B cell (primary cell): ENCODE measurements around the gene ERO1B. TPM values are rescaled to one million over a fixed set of nuclear protein-coding genes. Genes with fewer than 3 reads are reported as not detected.

Experiments used
- ATAC-seq: fragments of 200-7000 bp; cut with Tn5 transposase; one replicate; pipeline ENCODE4 v1.10.0; 2021; ENCODE audit warnings: low read depth, mild to moderate bottlenecking, moderate number of reproducible peaks, moderate library complexity
- CTCF ChIA-PET: fragments of 350-600 bp; sonication (Branson Sonifier 250); formaldehyde crosslinking; loops from one replicate; lab custom pipeline; 2021; ENCODE audit warnings: antibody characterized with exemption, inconsistent platforms; lab: Charles Lee
- POLR2A ChIA-PET: fragments of 350-600 bp; sonication (Branson Sonifier 250); formaldehyde crosslinking; loops from one replicate; lab custom pipeline; 2021; ENCODE audit warnings: antibody characterized with exemption; lab: Charles Lee
- DNase-seq: peaks from one replicate; pipeline ENCODE4 v3.0.0; 2013
- H2AFZ ChIP-seq: 2 replicates; pipeline ENCODE4 v1.6.1; 2012; ENCODE audit warnings: mild to moderate bottlenecking, low read depth, low read length; ENCODE audit not compliant: insufficient read depth, poor library complexity, severe bottlenecking
- H3K27ac ChIP-seq, 2 donors: 1 replicate in 1 of 2; 2 replicates in 1 of 2; pipeline ENCODE4 v1.5.1; 2012 to 2013; ENCODE audit warnings: low read length in 2 of 2, mild to moderate bottlenecking in 2 of 2, moderate library complexity in 1 of 2
- H3K27me3 ChIP-seq, 4 experiments: fragments of 200-600 bp in 1 of 4; sonication (generic) in 1 of 4; replicated peaks in 1 of 4; 1 replicate in 2 of 4; 2 replicates in 2 of 4; pipeline versions ENCODE4 v1.6.1 to v1.7.0; 2013 to 2016; ENCODE audit warnings: low read length in 3 of 4, mild to moderate bottlenecking in 2 of 4, mixed read lengths in 1 of 4, moderate library complexity in 1 of 4; ENCODE audit not compliant: insufficient read depth in 4 of 4, control insufficient read depth in 3 of 4; ENCODE audit errors: control extremely low read depth in 1 of 4
- H3K36me3 ChIP-seq, 2 experiments: replicated peaks in 1 of 2; 1 replicate in 1 of 2; 2 replicates in 1 of 2; pipeline versions ENCODE4 v1.6.1 to v1.7.1; 2013; ENCODE audit warnings: low read length in 1 of 2; ENCODE audit not compliant: insufficient read depth in 2 of 2, control insufficient read depth in 1 of 2; ENCODE audit errors: control extremely low read depth in 1 of 2, extremely low read depth in 1 of 2
- H3K4me1 ChIP-seq, 2 donors: fragments of 200-600 bp in 1 of 2; sonication (generic) in 1 of 2; 1 replicate in 1 of 2; 2 replicates in 1 of 2; pipeline versions ENCODE4 v1.5.1 to v1.6.1; 2013 to 2017; ENCODE audit warnings: low read length in 2 of 2; ENCODE audit not compliant: control insufficient read depth in 2 of 2, insufficient read depth in 2 of 2
- H3K4me2 ChIP-seq: replicated peaks from 2 replicates; pipeline ENCODE3; 2012; ENCODE audit warnings: mild to moderate bottlenecking, low read depth, low read length; ENCODE audit not compliant: poor library complexity, severe bottlenecking
- H3K4me3 ChIP-seq, 5 experiments: fragments of 200-600 bp in 1 of 5; sonication (generic) in 1 of 5; 1 replicate in 3 of 5; 2 replicates in 2 of 5; pipeline versions ENCODE4 v1.5.1 to v1.7.0; 2011 to 2016; ENCODE audit warnings: low read length in 4 of 5, mild to moderate bottlenecking in 4 of 5, low read depth in 2 of 5, control low read depth in 1 of 5, moderate library complexity in 1 of 5; ENCODE audit not compliant: insufficient read depth in 1 of 5; ENCODE audit errors: control extremely low read depth in 1 of 5, extremely low read depth in 1 of 5
- H3K79me2 ChIP-seq: fragments of 200-600 bp; sonication (generic); one replicate; pipeline ENCODE4 v1.6.0; 2016; ENCODE audit warnings: low read length; ENCODE audit not compliant: control insufficient read depth, insufficient read depth
- H3K9ac ChIP-seq: fragments of 200-600 bp; sonication (generic); 2 replicates; pipeline ENCODE4 v1.6.1; 2017; ENCODE audit warnings: mild to moderate bottlenecking, low read length, moderate library complexity
- H3K9me3 ChIP-seq, 3 donors: one replicate each; pipeline versions ENCODE4 v1.6.1 to v1.7.1; 2013; ENCODE audit warnings: low read length in 2 of 3; ENCODE audit not compliant: control insufficient read depth in 2 of 3, insufficient read depth in 1 of 3; ENCODE audit errors: control extremely low read depth in 1 of 3
- H4K20me1 ChIP-seq: 2 replicates; pipeline ENCODE4 v1.6.0; 2012; ENCODE audit warnings: mild to moderate bottlenecking, low read length; ENCODE audit not compliant: insufficient read depth, control insufficient read depth, poor library complexity, severe bottlenecking
- H3K27ac Mint-ChIP-seq: one replicate; pipeline ENCODE4 v1.8.0; 2021; ENCODE audit warnings: mixed read lengths
- H3K27me3 Mint-ChIP-seq: one replicate; pipeline ENCODE4 v1.8.0; 2021; ENCODE audit warnings: mixed read lengths
- H3K4me1 Mint-ChIP-seq: one replicate; pipeline ENCODE4 v1.8.0; 2021; ENCODE audit warnings: mixed read lengths
- H3K4me3 Mint-ChIP-seq: one replicate; pipeline ENCODE4 v1.8.0; 2021; ENCODE audit warnings: mixed read lengths
- H3K9me3 Mint-ChIP-seq: one replicate; pipeline ENCODE4 v1.8.0; 2022; ENCODE audit warnings: mixed read lengths; ENCODE audit not compliant: insufficient read depth
- CTCF ChIP-seq: fragments of 200-600 bp; IDR thresholded peaks from one replicate; pipeline ENCODE4 v1.8.0; 2022; ENCODE audit warnings: antibody characterized with exemption, mild to moderate bottlenecking
- EZH2 ChIP-seq: IDR thresholded peaks from 2 replicates; pipeline ENCODE4 v1.6.1; 2012; ENCODE audit warnings: borderline replicate concordance, low read depth, mild to moderate bottlenecking, moderate library complexity, low read length; ENCODE audit not compliant: insufficient read depth, poor library complexity, severe bottlenecking
- WGBS: methylation state at CpG from one replicate; pipeline ENCODE4 v1.1.5; 2013; ENCODE audit warnings: missing lambda C conversion rate; ENCODE audit not compliant: insufficient coverage; 5-methylcytosine and 5-hydroxymethylcytosine counted together
- intact Hi-C: fragments of 100-400 bp; cut with micrococcal nuclease; formaldehyde crosslinking; loops from one replicate; pipeline ENCODE4 v1.10.0; 2022
- polyA plus RNA-seq: library from polyadenylated mRNA; depleted of rRNA; stranded (reverse); fragments of >200 nt; gene quantifications from 2 replicates; pipeline ENCODE4 v1.2.3, GENCODE V29; 2012
- total RNA-seq, 2 donors: library from RNA; stranded (reverse); fragments of 120-200 nt in 1 of 2; gene quantifications; 1 replicate in 1 of 2; 2 replicates in 1 of 2; pipeline versions ENCODE4 v1.2.3 to v1.2.4, GENCODE V29; 2013 to 2022

ERO1B gene
- total and polyA plus RNA-seq, 2 donors (not counting 1 experiment from before 2014, with no cell fraction given), result 5.1 to 25.6 TPM

GRCh38 chr1:236239092-236239585 lies 42.6 kb downstream of the ERO1B start:
- CTCF ChIA-PET, result interaction anchor here (1.4 kb wide), 1 partner anchor 135 kb away, joined by 4 read pairs; no protein-coding TSS in a partner anchor

GRCh38 chr1:236235116-236235515 lies 46.6 kb downstream of the ERO1B start:
- Histone ChIP-seq H3K27me3 (no peaks in the 10 kb centered on the region), H3K4me3 (no peak overlapping the region), H2AFZ (no peak overlapping the region), H4K20me1 (no peaks in the 10 kb centered on the region), H3K27ac (no peak overlapping the region), H3K9ac (no peak overlapping the region), H3K79me2 (no peaks in the 10 kb centered on the region), H3K4me1 (no peaks in the 10 kb centered on the region), H3K9me3 (no peaks in the 10 kb centered on the region), H3K4me2 (no peak overlapping the region), H3K36me3 (peaks cover 3 to 8% of the 10 kb centered on the region in 2 experiments)
- Mint-ChIP-seq H3K4me1 (no peaks in the 10 kb centered on the region), H3K4me3 (no peak overlapping the region), H3K9me3 (no peaks in the 10 kb centered on the region), H3K27ac (no peak overlapping the region), H3K27me3 (no peaks in the 10 kb centered on the region)
- intact Hi-C loops, result no loop called here
- DNase-seq (no peak), ATAC-seq (no peak)
- ChIA-PET POLR2A (no interaction called here), CTCF (no interaction called here)
- WGBS, result no CpG with 5 or more reads among the region's 3 CpGs
- TF ChIP-seq CTCF (no peak), EZH2 (no peak)

More at GRCh38 chr1:236239092-236239585, 42.6 kb downstream of the ERO1B start:
- no peak overlapping the region for H3K9ac ChIP-seq
- no peak overlapping the region for H3K27ac Mint-ChIP-seq
- WGBS, result 100% methylated on average over 1 of the region's 1 CpG
- no peak overlapping the region for H3K4me3 Mint-ChIP-seq
- H3K79me2 ChIP-seq, result no peaks in the 10 kb centered on the region
- no peak overlapping the region for H2AFZ ChIP-seq
- no peak for ATAC-seq
- TF ChIP-seq EZH2 (no peak), CTCF (no peak)
- H3K4me1 ChIP-seq, result no peaks in the 10 kb centered on the region
- H4K20me1 ChIP-seq, result no peaks in the 10 kb centered on the region
- H3K27ac ChIP-seq, result no peak overlapping the region
- no peaks in the 10 kb centered on the region for H3K9me3 ChIP-seq
- POLR2A ChIA-PET, result no interaction called here
- peaks cover 3 to 16% of the 10 kb centered on the region in 2 experiments for H3K36me3 ChIP-seq
- DNase-seq, result no peak
- H3K4me3 ChIP-seq, result no peak overlapping the region
- H3K4me1 Mint-ChIP-seq, result no peaks in the 10 kb centered on the region
- no peak overlapping the region for H3K4me2 ChIP-seq
- H3K9me3 Mint-ChIP-seq, result no peaks in the 10 kb centered on the region
- intact Hi-C loops, result no loop called here
- no peaks in the 10 kb centered on the region for H3K27me3 ChIP-seq
- H3K27me3 Mint-ChIP-seq, result no peaks in the 10 kb centered on the region
